Stimulated activated CD8-positive, alpha-beta memory T cell treated with anti-CD3 and anti-CD28 coated beads, Interleukin-12 subunit alpha, Interleukin-12 subunit beta, amount 100 ng/mL, for 24 hours (primary cell): ENCODE results near the gene RREB1.
"Not testable (repeated sequence)": the region's sequence is repeated elsewhere in the genome, so short reads cannot be mapped to it uniquely, and the experiment has no call there.

Source experiments
- DNase-seq: peaks from one replicate; pipeline ENCODE4 v3.0.0-alpha.2; 2020; ENCODE audit errors: extremely low read depth

Gene RREB1

GRCh38 chr6:7144872-7145584 lies 37.3 kb downstream of the RREB1 start:
- no peak for DNase-seq

GRCh38 chr6:7145585-7145884 lies 37.8 kb downstream of the RREB1 start:
- no peak for DNase-seq

GRCh38 chr6:7145885-7146828 lies 38.4 kb downstream of the RREB1 start:
- no peak for DNase-seq

GRCh38 chr6:7147051-7147671 lies 39.4 kb downstream of the RREB1 start:
- no peak for DNase-seq

GRCh38 chr6:7148100-7148822 lies 40.5 kb downstream of the RREB1 start:
- no peak for DNase-seq

GRCh38 chr6:7150381-7151064 lies 42.8 kb downstream of the RREB1 start:
- no peak for DNase-seq

- DNase-seq = no peak
Measured at GRCh38 chr6:7151381-7151780, 43.6 kb downstream of the RREB1 start.

- no peak for DNase-seq
Measured at GRCh38 chr6:7152462-7152861, 44.7 kb downstream of the RREB1 start.

GRCh38 chr6:7153789-7154188 lies 46.0 kb downstream of the RREB1 start:
- DNase-seq = no peak

GRCh38 chr6:7154341-7155139 lies 46.8 kb downstream of the RREB1 start:
- DNase-seq = no peak

- DNase-seq = no peak
Measured at GRCh38 chr6:7155871-7156579, 48.3 kb downstream of the RREB1 start.

- DNase-seq = no peak
Measured at GRCh38 chr6:7156643-7157278, 49.0 kb downstream of the RREB1 start.

GRCh38 chr6:7157307-7157706 lies 49.5 kb downstream of the RREB1 start:
- DNase-seq = not testable (repeated sequence)

GRCh38 chr6:7157752-7158616 lies 50.2 kb downstream of the RREB1 start:
- no peak for DNase-seq

- DNase-seq = no peak
Measured at GRCh38 chr6:7159790-7160525, 52.2 kb downstream of the RREB1 start.

- no peak for DNase-seq
Measured at GRCh38 chr6:7161253-7161623, 53.5 kb downstream of the RREB1 start.

GRCh38 chr6:7161845-7162244 lies 54.1 kb downstream of the RREB1 start:
- DNase-seq = no peak

- DNase-seq = no peak
Measured at GRCh38 chr6:7163661-7164071, 55.9 kb downstream of the RREB1 start.
